Aorta (tissue), 5 donors: ENCODE data around the gene ARHGAP12. TPM values are rescaled to one million over a fixed set of nuclear protein-coding genes. Genes with fewer than 3 reads are reported as not detected.

Experiments
- ATAC-seq: fragments of 200-7000 bp; cut with Tn5 transposase; one replicate; pipeline ENCODE4 v1.9.1; 2022; ENCODE audit warnings: moderate library complexity; ENCODE audit not compliant: low FRiP score
- DNase-seq, 2 donors: peaks; one replicate each; pipeline ENCODE4 v3.0.0-alpha.2; 2020
- H3K27ac ChIP-seq, 2 donors: one replicate each; pipeline ENCODE4 v1.5.1; 2013; ENCODE audit warnings: low read length in 2 of 2, mild to moderate bottlenecking in 2 of 2, moderate library complexity in 2 of 2, control low read depth in 1 of 2, inconsistent platforms in 1 of 2, low read depth in 1 of 2
- H3K27me3 ChIP-seq, 2 donors: one replicate each; pipeline ENCODE4 v1.6.1; 2013; ENCODE audit warnings: control low read depth in 1 of 2, low read length in 1 of 2, mild to moderate bottlenecking in 1 of 2, moderate library complexity in 1 of 2; ENCODE audit not compliant: insufficient read depth in 2 of 2, control insufficient read depth in 1 of 2
- H3K36me3 ChIP-seq, 2 donors: one replicate each; pipeline ENCODE4 v1.6.1; 2013; ENCODE audit warnings: control low read depth in 1 of 2, low read length in 1 of 2, mild to moderate bottlenecking in 1 of 2; ENCODE audit not compliant: insufficient read depth in 2 of 2, control insufficient read depth in 1 of 2
- H3K4me1 ChIP-seq, 2 donors: one replicate each; pipeline ENCODE4 v1.6.1; 2013; ENCODE audit warnings: low read length in 2 of 2, control low read depth in 1 of 2, mild to moderate bottlenecking in 1 of 2, moderate library complexity in 1 of 2; ENCODE audit not compliant: insufficient read depth in 2 of 2, control insufficient read depth in 1 of 2
- H3K4me3 ChIP-seq, 2 donors: one replicate each; pipeline ENCODE4 v1.5.1; 2013; ENCODE audit warnings: low read length in 2 of 2, control low read depth in 1 of 2, mild to moderate bottlenecking in 1 of 2
- H3K9me3 ChIP-seq: one replicate; pipeline ENCODE4 v1.6.1; 2013; ENCODE audit warnings: mild to moderate bottlenecking, low read length; ENCODE audit not compliant: control insufficient read depth
- WGBS, 2 donors: extraction: QIAGEN DNeasy Blood & Tissue Kit; methylation state at CpG; one replicate each; pipeline ENCODE4 v1.1.7; 2013; 5-methylcytosine and 5-hydroxymethylcytosine counted together
- intact Hi-C, 2 donors: fragments of 100-400 bp; cut with DNase I; formaldehyde crosslinking; loops; one replicate each; pipeline versions ENCODE4 v1.14.2 to v1.15.0; 2022
- polyA plus RNA-seq, 2 donors: library from polyadenylated mRNA; stranded (reverse); fragments of 200-250 nt; gene quantifications; one replicate each; pipeline ENCODE4 v1.2.3, GENCODE V29; 2013
- total RNA-seq, 2 donors: library from RNA; stranded (reverse); fragmentation: NEBNext Ultra II Directional; extraction: Animal tissue kit (Norgen Biotek cat#: 25700); gene quantifications; one replicate each; pipeline ENCODE4 v1.2.1, GENCODE V29; 2021
- donor health status: healthy with polysubstance abuse.
- donor health status: Bipolar disorder and iron deficiency.
- donor health status: DM: no; HTN: no; CAD: no.
- donor health status: DM: no; HTN: no; CAD: no.
- donor health status: DM: yes; HTN: yes; CAD: no.

ARHGAP12 gene
- total and polyA plus RNA-seq, 4 donors, result 17.0 to 34.6 (median 20.5) TPM

GRCh38 chr10:31962826-31963588 lies 34.4 kb upstream of the ARHGAP12 start:
- Histone ChIP-seq H3K27me3 (no peaks in the 10 kb centered on the region), H3K27ac (no peak overlapping the region), H3K9me3 (no peaks in the 10 kb centered on the region), H3K36me3 (no peaks in the 10 kb centered on the region), H3K4me1 (peaks cover 0 to 2% of the 10 kb centered on the region in 2 donors), H3K4me3 (no peak overlapping the region)
- intact Hi-C loops, result no loop called here
- WGBS, 2 donors, result 88 to 90% methylated on average over 4 of the region's 4 CpGs
- ATAC-seq (no peak), DNase-seq (no peak)

- 64 to 68% methylated on average over 8 of the region's 8 CpGs for WGBS, 2 donors
These were observed 32.8 kb upstream of the ARHGAP12 start for GRCh38 chr10:31961277-31962074.

GRCh38 chr10:31959461-31960173 lies 31.0 kb upstream of the ARHGAP12 start:
- Histone ChIP-seq H3K27ac (no peak overlapping the region), H3K9me3 (no peaks in the 10 kb centered on the region), H3K4me1 (peaks cover 0 to 2% of the 10 kb centered on the region in 2 donors), H3K27me3 (no peaks in the 10 kb centered on the region), H3K36me3 (no peaks in the 10 kb centered on the region), H3K4me3 (no peak overlapping the region)
- ATAC-seq (no peak), DNase-seq (no peak)
- 61 to 73% methylated on average over 3 of the region's 3 CpGs for WGBS, 2 donors
- intact Hi-C loops, result no loop called here

More at GRCh38 chr10:31961277-31962074, 32.8 kb upstream of the ARHGAP12 start:
- no peak for ATAC-seq
- Histone ChIP-seq H3K4me3 (no peak overlapping the region), H3K36me3 (no peaks in the 10 kb centered on the region), H3K27ac (no peak overlapping the region), H3K27me3 (no peaks in the 10 kb centered on the region), H3K9me3 (no peaks in the 10 kb centered on the region), H3K4me1 (peaks cover 0 to 2% of the 10 kb centered on the region in 2 donors)
- no peak for DNase-seq
- intact Hi-C loops, result no loop called here

- no peak overlapping the region for H3K27ac ChIP-seq
- H3K4me3 ChIP-seq, result no peak overlapping the region
- H3K4me1 ChIP-seq, result peaks cover 0 to 2% of the 10 kb centered on the region in 2 donors
- 92 to 97% methylated on average over 2 of the region's 2 CpGs for WGBS, 2 donors
- H3K27me3 ChIP-seq, result no peaks in the 10 kb centered on the region
- no peaks in the 10 kb centered on the region for H3K36me3 ChIP-seq
- DNase-seq (no peak), ATAC-seq (no peak)
- H3K9me3 ChIP-seq, result no peaks in the 10 kb centered on the region
- intact Hi-C loops, result no loop called here
These were observed 30.2 kb upstream of the ARHGAP12 start for GRCh38 chr10:31958856-31959255.

- Histone ChIP-seq H3K4me1 (no peaks in the 10 kb centered on the region), H3K27me3 (no peaks in the 10 kb centered on the region), H3K4me3 (no peak overlapping the region), H3K9me3 (no peaks in the 10 kb centered on the region), H3K36me3 (no peaks in the 10 kb centered on the region), H3K27ac (no peak overlapping the region)
- DNase-seq (no peak), ATAC-seq (no peak)
- intact Hi-C loops, result no loop called here
- WGBS, 2 donors, result 92 to 94% methylated on average over 5 of the region's 5 CpGs
These were observed 27.7 kb upstream of the ARHGAP12 start for GRCh38 chr10:31956200-31956946.

- H3K27me3 ChIP-seq, result no peaks in the 10 kb centered on the region
- DNase-seq (no peak), ATAC-seq (no peak)
- H3K9me3 ChIP-seq, result no peaks in the 10 kb centered on the region
- 94 to 96% methylated on average over 2 of the region's 2 CpGs for WGBS, 2 donors
- H3K36me3 ChIP-seq, result no peaks in the 10 kb centered on the region
- no peak overlapping the region for H3K27ac ChIP-seq
- H3K4me1 ChIP-seq, result no peaks in the 10 kb centered on the region
- no peak overlapping the region for H3K4me3 ChIP-seq
- intact Hi-C loops, result no loop called here
These were observed 26.0 kb upstream of the ARHGAP12 start for GRCh38 chr10:31954410-31955191.

GRCh38 chr10:31953480-31953879 lies 24.8 kb upstream of the ARHGAP12 start:
- H3K4me3 ChIP-seq, result no peak overlapping the region
- H3K9me3 ChIP-seq, result no peaks in the 10 kb centered on the region
- H3K27me3 ChIP-seq, result no peaks in the 10 kb centered on the region
- H3K27ac ChIP-seq, result no peak overlapping the region
- no peaks in the 10 kb centered on the region for H3K36me3 ChIP-seq
- 82 to 84% methylated on average over 2 of the region's 2 CpGs for WGBS, 2 donors
- intact Hi-C loops, result no loop called here
- H3K4me1 ChIP-seq, result no peaks in the 10 kb centered on the region
- ATAC-seq, result no peak
- DNase-seq, result no peak

- Histone ChIP-seq H3K4me1 (no peaks in the 10 kb centered on the region), H3K27ac (no peak overlapping the region), H3K36me3 (no peaks in the 10 kb centered on the region), H3K27me3 (no peaks in the 10 kb centered on the region), H3K4me3 (no peak overlapping the region), H3K9me3 (no peaks in the 10 kb centered on the region)
- intact Hi-C loops, result no loop called here
- ATAC-seq (no peak), DNase-seq (no peak)
These were observed 24.4 kb upstream of the ARHGAP12 start for GRCh38 chr10:31953080-31953479.
